Raji (cell line): ENCODE measurements around the gene CDH16.

Experiments used
- POLR2A ChIP-seq: IDR thresholded peaks from 2 replicates; pipeline ENCODE4 v1.6.1; 2011; ENCODE audit warnings: low read depth, low read length, control low read depth; ENCODE audit not compliant: insufficient read depth

The CDH16 gene, protein sequence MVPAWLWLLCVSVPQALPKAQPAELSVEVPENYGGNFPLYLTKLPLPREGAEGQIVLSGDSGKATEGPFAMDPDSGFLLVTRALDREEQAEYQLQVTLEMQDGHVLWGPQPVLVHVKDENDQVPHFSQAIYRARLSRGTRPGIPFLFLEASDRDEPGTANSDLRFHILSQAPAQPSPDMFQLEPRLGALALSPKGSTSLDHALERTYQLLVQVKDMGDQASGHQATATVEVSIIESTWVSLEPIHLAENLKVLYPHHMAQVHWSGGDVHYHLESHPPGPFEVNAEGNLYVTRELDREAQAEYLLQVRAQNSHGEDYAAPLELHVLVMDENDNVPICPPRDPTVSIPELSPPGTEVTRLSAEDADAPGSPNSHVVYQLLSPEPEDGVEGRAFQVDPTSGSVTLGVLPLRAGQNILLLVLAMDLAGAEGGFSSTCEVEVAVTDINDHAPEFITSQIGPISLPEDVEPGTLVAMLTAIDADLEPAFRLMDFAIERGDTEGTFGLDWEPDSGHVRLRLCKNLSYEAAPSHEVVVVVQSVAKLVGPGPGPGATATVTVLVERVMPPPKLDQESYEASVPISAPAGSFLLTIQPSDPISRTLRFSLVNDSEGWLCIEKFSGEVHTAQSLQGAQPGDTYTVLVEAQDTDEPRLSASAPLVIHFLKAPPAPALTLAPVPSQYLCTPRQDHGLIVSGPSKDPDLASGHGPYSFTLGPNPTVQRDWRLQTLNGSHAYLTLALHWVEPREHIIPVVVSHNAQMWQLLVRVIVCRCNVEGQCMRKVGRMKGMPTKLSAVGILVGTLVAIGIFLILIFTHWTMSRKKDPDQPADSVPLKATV

DNA sequence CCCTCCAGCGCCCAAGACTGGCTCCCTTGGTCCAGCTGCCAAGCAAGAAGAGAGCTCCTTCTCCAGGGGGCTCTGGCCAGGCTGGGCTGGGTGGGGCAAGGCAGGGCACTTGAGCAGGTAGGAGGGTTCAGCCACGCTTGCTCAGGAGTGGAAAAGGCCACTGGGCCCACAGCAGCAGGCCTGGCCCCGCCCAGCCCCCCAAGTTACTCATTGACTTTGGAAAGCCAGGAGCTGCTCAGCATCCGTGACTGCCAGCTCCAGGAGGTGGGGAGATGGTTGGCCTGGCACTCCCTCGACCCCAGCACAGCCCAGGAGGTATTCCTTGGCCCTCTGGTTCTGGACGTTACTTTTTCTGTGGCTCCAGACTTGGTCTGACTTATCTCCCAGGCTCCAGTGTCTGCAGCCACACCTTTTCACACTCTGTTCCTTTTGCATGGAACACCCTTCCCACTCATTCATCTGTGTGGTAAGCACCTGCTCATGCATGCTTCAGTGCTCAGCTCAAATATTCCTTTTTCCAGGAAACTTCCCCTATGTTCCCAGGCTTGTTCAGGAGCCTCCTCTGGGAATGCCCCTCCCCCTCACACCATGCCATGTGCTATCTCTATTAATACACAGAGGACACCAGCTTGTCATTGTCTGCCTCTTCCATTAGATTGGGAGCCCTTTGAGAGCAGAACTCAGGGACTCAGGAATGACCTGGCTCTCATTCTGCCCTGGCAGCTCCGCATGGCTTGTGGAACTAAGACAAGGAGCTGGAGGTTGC is at the start of gene CDH16:
TSS of gene CDH16 (minus strand) at position 83 of the 766 bp plus-strand sequence. CDS start 820 bp downstream, outside the sequence.
- no peak for TF ChIP-seq POLR2A

DNA sequence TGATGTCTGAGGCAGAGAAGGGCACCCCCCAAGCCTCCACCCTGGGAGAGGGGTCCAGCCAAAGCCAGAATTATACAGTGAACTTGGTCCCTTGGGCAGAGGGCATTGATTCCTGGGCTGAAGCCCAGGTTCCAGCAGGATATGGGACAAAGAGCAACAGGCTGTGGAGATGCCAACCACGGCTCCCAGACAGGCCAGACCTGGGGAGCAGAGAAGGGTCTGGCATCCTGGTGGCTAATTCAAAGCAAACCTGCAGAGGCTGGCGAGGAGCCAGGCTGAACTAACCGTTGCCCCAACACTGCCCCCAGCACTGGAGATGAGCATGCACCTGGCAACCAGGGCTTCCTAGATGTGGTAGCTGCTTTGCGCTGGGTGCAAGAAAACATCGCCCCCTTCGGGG is 45.4 kb upstream of the CDH16 start:
- no peak for TF ChIP-seq POLR2A

DNA sequence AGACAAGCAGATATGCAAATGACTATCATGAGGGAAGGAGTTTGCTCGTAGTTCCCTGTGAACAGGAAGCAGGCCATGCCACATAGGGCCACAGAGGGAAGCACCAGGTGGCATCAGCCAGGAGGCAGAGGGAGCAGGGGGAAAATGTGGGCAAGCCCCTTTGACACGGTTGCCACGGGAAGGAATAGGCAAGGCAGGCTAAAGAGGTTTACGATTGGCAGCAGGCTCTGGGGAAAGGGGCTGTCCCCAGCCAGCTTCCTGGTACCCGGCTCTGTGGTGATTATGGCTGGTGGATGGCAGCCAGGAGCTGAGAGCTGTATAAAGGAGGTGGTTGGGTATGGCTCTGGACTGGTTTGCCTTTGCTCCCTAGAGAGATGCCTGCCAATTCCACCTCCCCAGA is 43.2 kb upstream of the CDH16 start:
- peak; percentile 51; the same call in 1 of the 2 replicates for TF ChIP-seq POLR2A

DNA sequence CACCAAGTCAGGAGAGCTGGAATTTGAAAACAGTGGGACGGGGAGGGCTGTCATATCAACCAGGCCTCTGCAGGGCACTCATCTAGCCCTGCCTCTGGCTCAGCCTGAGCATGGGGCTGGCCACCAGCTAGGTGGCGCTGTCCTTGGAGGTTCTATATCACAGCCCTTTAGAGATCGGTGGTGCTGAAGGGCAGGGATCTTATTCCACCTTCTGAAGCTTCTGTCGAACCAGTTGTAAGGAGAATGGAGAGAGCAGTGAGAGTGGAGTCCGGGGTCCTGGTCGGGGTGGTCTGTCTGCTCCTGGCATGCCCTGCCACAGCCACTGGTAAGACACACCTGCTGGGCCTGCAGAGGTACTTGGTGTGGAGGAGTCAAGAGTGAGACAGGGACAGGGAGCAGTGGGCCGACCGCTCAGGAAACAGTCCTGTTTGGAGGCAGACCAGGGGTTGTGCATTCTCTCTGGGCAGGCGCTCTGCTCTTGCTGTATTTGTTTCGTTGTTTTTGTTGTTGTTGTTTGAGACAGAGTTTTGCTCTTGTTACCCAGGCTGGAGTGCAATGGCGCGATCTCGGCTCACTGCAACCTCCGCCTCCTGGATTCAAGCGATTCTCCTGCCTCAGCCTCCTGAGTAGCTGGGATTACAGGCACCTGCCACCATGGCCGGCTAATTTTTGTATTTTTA is 42.5 kb upstream of the CDH16 start, which contains the start of gene CES3:
TSS of gene CES3 (plus strand) at position 202 of the 680 bp plus-strand sequence. CDS start at position 244, 42 bp downstream.
- TF ChIP-seq POLR2A: peak; percentile 57

DNA sequence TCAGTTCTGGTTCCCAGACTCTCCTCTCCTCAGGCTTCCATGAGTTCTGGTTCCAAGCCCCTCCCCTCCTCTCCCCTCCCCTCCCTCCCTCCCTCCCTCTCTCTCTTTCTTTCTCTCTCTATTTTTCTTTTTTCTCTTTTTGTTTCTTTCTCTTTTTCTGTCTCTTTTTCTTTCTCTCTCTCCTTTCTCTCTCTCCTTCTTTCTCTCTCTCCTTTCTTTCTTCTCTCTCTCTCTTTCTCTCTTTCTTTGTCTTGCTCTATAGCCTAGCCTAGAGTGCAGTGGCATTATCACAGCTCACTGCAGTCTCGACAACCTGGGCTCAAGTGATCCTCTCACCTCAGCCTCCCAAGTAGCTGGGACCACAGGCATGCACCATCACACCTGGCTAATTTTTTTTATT is 41.6 kb upstream of the CDH16 start:
- TF ChIP-seq POLR2A: no peak

DNA sequence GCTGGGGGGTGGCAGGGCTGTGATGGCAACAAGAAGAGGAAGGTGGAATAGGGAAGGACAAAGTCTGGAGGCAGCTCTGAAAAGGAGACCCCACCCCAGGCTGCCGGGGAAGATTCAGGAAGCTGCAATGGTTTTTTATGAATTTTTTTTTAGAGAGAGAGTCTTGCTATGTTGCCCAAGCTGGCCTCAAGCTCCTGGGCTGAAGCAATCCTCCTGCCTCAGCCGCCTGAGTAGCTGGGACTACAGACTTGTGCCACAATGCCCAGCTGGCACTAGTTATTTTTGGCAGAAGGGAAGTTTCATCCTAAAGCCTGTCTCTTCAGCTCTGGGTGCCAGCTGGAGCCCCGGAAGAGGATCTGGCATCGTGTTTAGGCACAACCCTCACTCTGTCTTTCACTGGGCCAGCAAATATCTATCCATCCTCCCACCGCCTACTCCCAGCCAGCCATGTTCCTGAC is 41.0 kb upstream of the CDH16 start:
- no peak for TF ChIP-seq POLR2A

DNA sequence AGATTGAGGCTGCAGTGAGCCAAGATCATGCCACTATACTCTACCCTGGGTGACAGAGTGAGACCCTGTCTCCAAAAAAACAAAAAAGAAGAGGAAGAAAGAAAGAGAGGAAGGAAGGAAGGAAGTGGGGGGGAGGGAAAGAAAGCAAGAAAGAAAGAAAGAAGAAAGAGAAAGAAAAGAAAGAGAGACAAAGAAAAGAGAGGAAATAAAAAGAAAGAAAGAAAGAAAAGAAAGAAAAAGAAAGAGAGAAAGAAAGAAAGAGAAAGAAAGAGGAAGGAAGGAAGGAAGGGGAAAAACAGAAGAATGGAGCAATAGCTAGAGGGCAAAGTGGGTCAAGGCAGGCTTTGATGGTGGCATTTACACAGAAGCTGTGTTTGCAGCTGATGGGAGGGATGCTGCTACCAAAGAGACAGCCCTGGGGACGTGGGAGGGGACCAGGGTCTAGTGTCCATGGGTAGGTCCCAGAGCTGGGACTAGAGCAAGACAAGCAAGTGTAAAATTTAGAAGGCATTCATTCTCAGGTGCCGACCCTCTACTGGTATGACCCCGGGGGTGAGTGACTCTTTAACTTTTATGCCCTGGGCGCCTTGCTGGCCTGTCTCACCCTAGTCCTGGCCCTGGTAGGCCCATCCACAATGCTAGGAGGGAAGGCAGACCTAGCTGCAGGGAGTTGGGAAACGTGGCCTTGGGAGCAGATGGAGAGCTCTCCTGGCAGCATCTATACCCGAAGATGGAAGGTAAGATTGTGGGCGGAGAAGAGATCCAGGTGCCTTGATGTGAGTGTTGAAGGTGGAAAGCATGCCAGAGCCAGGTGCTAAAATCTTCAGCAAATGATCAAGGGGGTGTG is 40.4 kb upstream of the CDH16 start:
- TF ChIP-seq POLR2A: no peak

DNA sequence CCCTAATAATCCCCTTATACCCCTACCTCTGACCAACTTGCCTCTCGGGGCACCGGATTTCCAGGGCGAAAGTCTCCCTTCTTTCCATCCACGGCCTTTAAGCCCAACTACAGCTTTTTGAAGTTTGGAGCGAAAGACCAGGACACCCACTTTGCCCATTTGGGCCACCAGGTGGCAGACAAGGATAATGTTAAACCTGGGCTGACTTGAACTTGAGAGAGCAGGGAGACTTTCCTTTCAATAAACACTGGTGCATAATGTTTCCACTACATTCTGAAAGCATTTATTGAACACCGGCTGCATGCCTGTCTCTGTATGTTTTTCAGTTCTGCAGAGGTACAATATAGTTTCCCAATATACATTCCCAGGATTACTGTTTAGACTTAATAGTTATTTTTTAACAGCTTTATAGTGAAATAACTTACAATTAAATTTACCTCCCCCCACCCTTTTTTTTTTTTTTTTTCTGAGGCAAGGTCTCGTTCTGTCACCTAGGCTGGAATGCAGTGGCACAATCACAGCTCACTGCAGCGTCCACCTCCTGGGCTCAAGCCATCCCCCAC is 35.5 kb upstream of the CDH16 start:
- TF ChIP-seq POLR2A: no peak

DNA sequence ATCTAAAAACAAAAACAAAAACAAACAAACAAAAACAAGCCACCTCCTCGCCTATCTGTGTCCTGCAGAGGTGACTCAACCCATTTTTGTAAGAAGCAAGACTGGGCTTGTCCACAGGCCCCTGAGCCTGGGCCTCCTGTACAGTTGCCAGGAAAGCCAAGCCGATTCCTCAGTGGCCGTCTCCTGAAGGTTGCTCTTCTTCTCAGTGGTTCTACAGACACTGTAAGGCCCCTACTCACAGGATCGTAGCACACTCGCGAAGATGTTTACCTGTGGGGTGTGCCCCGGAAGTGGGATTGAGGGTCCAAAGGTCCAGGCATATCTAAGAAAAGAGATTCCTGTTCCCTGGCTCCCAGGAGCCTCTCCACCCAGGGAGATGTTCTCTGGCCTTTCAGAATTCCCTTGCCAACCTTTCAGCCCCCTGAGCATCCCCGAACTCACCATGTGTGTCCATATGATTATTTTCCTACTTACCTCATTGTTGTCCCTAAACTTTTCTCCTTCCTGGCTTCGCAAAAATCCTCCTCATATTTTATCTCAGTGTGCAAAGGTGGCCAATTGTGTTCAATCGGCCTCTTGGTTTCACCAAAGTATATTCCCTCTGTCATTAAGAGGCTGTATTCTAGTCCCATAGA is 34.9 kb upstream of the CDH16 start:
- no peak for TF ChIP-seq POLR2A

DNA sequence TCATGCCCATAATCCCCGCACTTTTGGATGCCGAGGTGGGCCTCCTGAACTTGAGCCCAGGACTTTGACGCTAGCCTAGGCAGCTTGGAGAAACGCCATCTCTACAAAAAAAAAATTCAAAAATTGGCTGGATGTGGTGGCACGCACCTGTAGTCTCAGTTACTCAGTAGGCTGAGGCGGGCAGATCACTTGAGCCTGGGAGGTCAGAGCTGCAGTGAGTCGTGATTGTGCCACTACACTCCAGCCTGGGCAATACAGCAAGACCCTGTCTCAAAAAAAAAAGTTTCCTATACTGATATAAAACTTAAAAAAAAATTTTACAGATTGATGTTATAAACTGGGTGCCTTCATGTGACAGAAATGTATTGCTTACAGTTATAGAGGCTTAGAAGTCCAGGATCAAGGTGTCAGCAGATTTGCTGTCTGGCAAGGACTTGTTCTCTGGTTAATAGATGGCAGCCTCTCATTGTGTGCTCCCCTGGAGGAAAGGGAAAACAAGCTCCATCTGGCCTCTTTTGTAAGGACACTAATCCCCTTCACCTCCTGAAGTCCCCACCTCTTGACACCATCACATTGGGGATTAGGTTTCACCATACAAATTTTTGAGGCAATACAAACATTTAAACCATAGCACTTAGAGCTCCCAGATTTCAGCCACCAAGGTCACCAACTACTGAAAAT is 33.9 kb upstream of the CDH16 start:
- TF ChIP-seq POLR2A: no peak

DNA sequence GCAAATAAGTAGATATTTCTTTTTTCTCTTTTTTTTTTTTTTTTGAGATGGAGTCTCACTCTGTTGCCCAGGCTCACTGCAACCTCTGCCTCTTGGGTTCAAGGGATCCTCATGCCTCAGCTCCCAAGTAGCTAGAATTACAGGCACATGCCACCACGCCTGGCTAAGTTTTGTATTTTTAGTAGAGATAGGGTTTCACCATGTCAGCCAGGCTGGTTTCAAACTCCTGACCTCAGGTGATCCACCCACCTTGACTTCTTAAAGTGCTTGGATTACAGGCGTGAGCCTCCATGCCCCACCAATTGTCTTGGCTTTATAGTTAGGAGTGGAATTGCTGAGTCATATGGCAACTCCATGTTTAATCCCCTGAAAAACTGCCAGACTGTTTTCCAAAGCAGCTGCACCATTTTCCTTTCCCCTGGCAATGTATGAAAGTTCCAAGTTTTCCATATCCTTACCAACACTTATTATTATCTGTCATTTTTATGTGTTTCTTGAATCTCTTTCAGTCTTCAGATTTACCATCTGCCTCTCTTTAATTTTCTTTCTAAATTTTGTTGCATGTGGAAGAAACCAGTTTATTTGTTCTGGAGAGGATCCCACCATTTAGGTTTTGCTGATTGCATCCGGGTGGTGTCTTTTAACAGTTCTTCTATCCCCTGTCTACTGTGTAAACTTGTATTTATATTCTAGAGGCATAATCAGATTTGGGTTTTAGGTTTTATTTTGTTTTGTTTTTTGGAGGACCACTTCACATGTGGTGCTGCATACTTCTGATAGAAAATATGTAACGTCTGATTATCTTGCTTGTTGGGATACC is 32.5 kb upstream of the CDH16 start:
- no peak for TF ChIP-seq POLR2A
